HG03432 (cell line): ENCODE results near the gene TAF1.
A peak's percentile ranks its signal among the peaks of the same experiment; 100 is the strongest.
"Not testable (repeated sequence)": the region's sequence is repeated elsewhere in the genome, so short reads cannot be mapped to it uniquely, and the experiment has no call there.

ENCODE experiments used
- ATAC-seq: cut with Tn5 transposase; IDR thresholded peaks from one replicate; pipeline ENCODE4 v1.9.1; 2021; ENCODE audit warnings: mild to moderate bottlenecking, moderate library complexity; ENCODE audit not compliant: unreplicated experiment

Gene TAF1

GRCh38 chrX:71416260-71416659 lies 50.1 kb downstream of the TAF1 start:
- not testable (repeated sequence) for ATAC-seq

- no peak for ATAC-seq
Measured at GRCh38 chrX:71420686-71421085, 54.5 kb downstream of the TAF1 start.

GRCh38 chrX:71432733-71433132 lies 66.6 kb downstream of the TAF1 start:
- ATAC-seq: no peak

GRCh38 chrX:71438750-71439149 lies 72.6 kb downstream of the TAF1 start:
- ATAC-seq: no peak

GRCh38 chrX:71439420-71439819 lies 73.3 kb downstream of the TAF1 start:
- ATAC-seq: no peak

- ATAC-seq: no peak
Measured at GRCh38 chrX:71439896-71440295, 73.7 kb downstream of the TAF1 start.

- no peak for ATAC-seq
Measured at GRCh38 chrX:71440401-71440800, 74.2 kb downstream of the TAF1 start.

GRCh38 chrX:71441809-71442208 lies 75.7 kb downstream of the TAF1 start:
- not testable (repeated sequence) for ATAC-seq

- no peak for ATAC-seq
Measured at GRCh38 chrX:71450433-71451106, 84.4 kb downstream of the TAF1 start.

- ATAC-seq: not testable (repeated sequence)
Measured at GRCh38 chrX:71451518-71451917, 85.4 kb downstream of the TAF1 start.

GRCh38 chrX:71453056-71453455 lies 86.9 kb downstream of the TAF1 start:
- no peak for ATAC-seq

GRCh38 chrX:71454222-71454621 lies 88.1 kb downstream of the TAF1 start:
- no peak for ATAC-seq

GRCh38 chrX:71458866-71459265 lies 92.7 kb downstream of the TAF1 start:
- no peak for ATAC-seq

- ATAC-seq: no peak
Measured at GRCh38 chrX:71464968-71465367, 98.8 kb downstream of the TAF1 start.

- ATAC-seq: no peak
Measured at GRCh38 chrX:71466979-71467523, 100.9 kb downstream of the TAF1 start.

GRCh38 chrX:71475785-71476540 lies 109.8 kb downstream of the TAF1 start:
- no peak for ATAC-seq

GRCh38 chrX:71482228-71482958 lies 116.2 kb downstream of the TAF1 start:
- ATAC-seq: no peak

GRCh38 chrX:71487814-71488213 lies 121.7 kb downstream of the TAF1 start:
- ATAC-seq: no peak

- no peak for ATAC-seq
Measured at GRCh38 chrX:71489540-71489939, 123.4 kb downstream of the TAF1 start.

GRCh38 chrX:71492231-71493065 lies 126.3 kb downstream of the TAF1 start:
- peak; percentile 69 for ATAC-seq
